H1 (cell line): ENCODE measurements around the gene SIX1. TPM values are rescaled to one million over a fixed set of nuclear protein-coding genes. Genes with fewer than 3 reads are reported as not detected.

Experiments used
- BCL11A ChIP-seq, 2 experiments: IDR thresholded peaks; one replicate each; pipeline ENCODE4 v1.6.1; 2011; ENCODE audit warnings: low read depth in 2 of 2, low read length in 2 of 2, mild to moderate bottlenecking in 2 of 2
- CHD1 ChIP-seq: IDR thresholded peaks from 2 replicates; pipeline ENCODE4 v1.6.1; 2012; ENCODE audit warnings: low read depth, low read length, improper control_type of control experiment
- CREB1 ChIP-seq: IDR thresholded peaks from 2 replicates; pipeline ENCODE4 v1.6.1; 2012; ENCODE audit warnings: inconsistent platforms
- GABPA ChIP-seq: IDR thresholded peaks from 2 replicates; pipeline ENCODE4 v1.6.1; 2011; ENCODE audit warnings: mild to moderate bottlenecking, low read length, moderate library complexity, borderline replicate concordance; ENCODE audit not compliant: insufficient read depth
- GTF2F1 ChIP-seq: IDR thresholded peaks from 2 replicates; pipeline ENCODE4 v1.6.1; 2012; ENCODE audit warnings: low read depth, low read length, improper control_type of control experiment, borderline replicate concordance
- JUND ChIP-seq: IDR thresholded peaks from 2 replicates; pipeline ENCODE4 v1.6.1; 2011; ENCODE audit warnings: mild to moderate bottlenecking, improper control_type of control experiment, low read length
- RBBP5 ChIP-seq: IDR thresholded peaks from 2 replicates; pipeline ENCODE4 v1.7.1; 2012; ENCODE audit warnings: low read depth, mild to moderate bottlenecking, inconsistent platforms, low read length, moderate library complexity, borderline replicate concordance
- SP1 ChIP-seq: IDR thresholded peaks from 2 replicates; pipeline ENCODE4 v1.6.1; 2011; ENCODE audit warnings: low read depth, low read length
- TEAD4 ChIP-seq: IDR thresholded peaks from 2 replicates; pipeline ENCODE4 v1.6.1; 2012; ENCODE audit warnings: low read depth, low read length, inconsistent platforms, mixed read lengths
- polyA plus RNA-seq, 7 experiments: library from polyadenylated mRNA; depleted of rRNA in 3 of 7; stranded (reverse) in 5 of 7; unstranded in 2 of 7; fragments of >200 nt in 5 of 7; fragments of 200-250 nt in 2 of 7; gene quantifications; 1 replicate in 5 of 7; 2 replicates in 1 of 7; 4 replicates in 1 of 7; pipeline versions ENCODE4 v1.2.1 to v1.2.3, GENCODE V29; 2011 to 2013; ENCODE audit warnings: missing spikeins in 2 of 7, mixed read lengths in 2 of 7
- total RNA-seq: library from RNA; stranded (reverse); fragmentation: NEBNext Ultra II Directional; extraction: Animal tissue kit (Norgen Biotek cat#: 25700); gene quantifications from 2 replicates; pipeline ENCODE4 v1.2.1, GENCODE V29; 2021
- TF ChIP-seq, protein P1 (sequence below): fragments of 300-600 bp; sonication (generic); IDR thresholded peaks from 2 replicates; pipeline ENCODE4 v1.7.1; 2012; ENCODE audit warnings: low read length, moderate library complexity, mild to moderate bottlenecking, inconsistent platforms; ENCODE audit not compliant: insufficient replicate concordance
- TF ChIP-seq, protein P2 (sequence below): IDR thresholded peaks from 2 replicates; pipeline ENCODE4 v1.6.1; 2011; ENCODE audit warnings: low read depth, mild to moderate bottlenecking, low read length; ENCODE audit not compliant: insufficient read depth

SIX1 gene
- total and polyA plus RNA-seq, 2 of the 8 experiments (the other 6 are each of a cell fraction or from before 2014, with no cell fraction given) = 0.03 to 0.69 TPM

DNA sequence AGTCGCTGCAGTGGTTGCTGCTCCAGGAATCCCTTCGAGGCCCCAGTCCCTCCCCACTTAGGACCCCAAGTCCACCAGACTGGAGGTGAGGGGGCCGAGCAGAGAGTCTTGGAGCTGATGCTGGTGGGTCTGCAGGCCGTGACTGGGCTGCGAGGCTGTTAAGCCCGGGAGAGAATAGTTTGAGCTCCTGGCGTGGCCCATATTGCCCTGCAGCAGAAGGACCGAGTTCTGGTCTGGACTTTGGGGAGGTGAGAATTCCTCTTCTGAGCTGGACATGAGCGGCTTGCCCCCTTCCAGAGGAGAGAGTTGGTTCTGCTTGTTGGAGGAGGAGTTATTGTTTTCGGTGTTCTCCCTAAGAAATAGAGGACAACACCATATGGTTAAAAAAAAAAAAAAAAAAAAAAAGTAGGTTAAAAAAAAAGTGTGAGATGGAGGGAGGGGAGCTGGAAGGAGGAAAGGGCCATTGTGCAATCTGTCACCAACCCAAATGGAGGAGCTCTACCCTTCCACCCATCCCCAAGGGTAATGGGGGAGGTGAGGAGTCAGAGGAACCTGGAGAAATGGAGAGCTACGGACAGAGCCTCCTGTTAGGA lies 3.0 kb downstream of the SIX1 start (continued):
- TF ChIP-seq, protein P1, sequence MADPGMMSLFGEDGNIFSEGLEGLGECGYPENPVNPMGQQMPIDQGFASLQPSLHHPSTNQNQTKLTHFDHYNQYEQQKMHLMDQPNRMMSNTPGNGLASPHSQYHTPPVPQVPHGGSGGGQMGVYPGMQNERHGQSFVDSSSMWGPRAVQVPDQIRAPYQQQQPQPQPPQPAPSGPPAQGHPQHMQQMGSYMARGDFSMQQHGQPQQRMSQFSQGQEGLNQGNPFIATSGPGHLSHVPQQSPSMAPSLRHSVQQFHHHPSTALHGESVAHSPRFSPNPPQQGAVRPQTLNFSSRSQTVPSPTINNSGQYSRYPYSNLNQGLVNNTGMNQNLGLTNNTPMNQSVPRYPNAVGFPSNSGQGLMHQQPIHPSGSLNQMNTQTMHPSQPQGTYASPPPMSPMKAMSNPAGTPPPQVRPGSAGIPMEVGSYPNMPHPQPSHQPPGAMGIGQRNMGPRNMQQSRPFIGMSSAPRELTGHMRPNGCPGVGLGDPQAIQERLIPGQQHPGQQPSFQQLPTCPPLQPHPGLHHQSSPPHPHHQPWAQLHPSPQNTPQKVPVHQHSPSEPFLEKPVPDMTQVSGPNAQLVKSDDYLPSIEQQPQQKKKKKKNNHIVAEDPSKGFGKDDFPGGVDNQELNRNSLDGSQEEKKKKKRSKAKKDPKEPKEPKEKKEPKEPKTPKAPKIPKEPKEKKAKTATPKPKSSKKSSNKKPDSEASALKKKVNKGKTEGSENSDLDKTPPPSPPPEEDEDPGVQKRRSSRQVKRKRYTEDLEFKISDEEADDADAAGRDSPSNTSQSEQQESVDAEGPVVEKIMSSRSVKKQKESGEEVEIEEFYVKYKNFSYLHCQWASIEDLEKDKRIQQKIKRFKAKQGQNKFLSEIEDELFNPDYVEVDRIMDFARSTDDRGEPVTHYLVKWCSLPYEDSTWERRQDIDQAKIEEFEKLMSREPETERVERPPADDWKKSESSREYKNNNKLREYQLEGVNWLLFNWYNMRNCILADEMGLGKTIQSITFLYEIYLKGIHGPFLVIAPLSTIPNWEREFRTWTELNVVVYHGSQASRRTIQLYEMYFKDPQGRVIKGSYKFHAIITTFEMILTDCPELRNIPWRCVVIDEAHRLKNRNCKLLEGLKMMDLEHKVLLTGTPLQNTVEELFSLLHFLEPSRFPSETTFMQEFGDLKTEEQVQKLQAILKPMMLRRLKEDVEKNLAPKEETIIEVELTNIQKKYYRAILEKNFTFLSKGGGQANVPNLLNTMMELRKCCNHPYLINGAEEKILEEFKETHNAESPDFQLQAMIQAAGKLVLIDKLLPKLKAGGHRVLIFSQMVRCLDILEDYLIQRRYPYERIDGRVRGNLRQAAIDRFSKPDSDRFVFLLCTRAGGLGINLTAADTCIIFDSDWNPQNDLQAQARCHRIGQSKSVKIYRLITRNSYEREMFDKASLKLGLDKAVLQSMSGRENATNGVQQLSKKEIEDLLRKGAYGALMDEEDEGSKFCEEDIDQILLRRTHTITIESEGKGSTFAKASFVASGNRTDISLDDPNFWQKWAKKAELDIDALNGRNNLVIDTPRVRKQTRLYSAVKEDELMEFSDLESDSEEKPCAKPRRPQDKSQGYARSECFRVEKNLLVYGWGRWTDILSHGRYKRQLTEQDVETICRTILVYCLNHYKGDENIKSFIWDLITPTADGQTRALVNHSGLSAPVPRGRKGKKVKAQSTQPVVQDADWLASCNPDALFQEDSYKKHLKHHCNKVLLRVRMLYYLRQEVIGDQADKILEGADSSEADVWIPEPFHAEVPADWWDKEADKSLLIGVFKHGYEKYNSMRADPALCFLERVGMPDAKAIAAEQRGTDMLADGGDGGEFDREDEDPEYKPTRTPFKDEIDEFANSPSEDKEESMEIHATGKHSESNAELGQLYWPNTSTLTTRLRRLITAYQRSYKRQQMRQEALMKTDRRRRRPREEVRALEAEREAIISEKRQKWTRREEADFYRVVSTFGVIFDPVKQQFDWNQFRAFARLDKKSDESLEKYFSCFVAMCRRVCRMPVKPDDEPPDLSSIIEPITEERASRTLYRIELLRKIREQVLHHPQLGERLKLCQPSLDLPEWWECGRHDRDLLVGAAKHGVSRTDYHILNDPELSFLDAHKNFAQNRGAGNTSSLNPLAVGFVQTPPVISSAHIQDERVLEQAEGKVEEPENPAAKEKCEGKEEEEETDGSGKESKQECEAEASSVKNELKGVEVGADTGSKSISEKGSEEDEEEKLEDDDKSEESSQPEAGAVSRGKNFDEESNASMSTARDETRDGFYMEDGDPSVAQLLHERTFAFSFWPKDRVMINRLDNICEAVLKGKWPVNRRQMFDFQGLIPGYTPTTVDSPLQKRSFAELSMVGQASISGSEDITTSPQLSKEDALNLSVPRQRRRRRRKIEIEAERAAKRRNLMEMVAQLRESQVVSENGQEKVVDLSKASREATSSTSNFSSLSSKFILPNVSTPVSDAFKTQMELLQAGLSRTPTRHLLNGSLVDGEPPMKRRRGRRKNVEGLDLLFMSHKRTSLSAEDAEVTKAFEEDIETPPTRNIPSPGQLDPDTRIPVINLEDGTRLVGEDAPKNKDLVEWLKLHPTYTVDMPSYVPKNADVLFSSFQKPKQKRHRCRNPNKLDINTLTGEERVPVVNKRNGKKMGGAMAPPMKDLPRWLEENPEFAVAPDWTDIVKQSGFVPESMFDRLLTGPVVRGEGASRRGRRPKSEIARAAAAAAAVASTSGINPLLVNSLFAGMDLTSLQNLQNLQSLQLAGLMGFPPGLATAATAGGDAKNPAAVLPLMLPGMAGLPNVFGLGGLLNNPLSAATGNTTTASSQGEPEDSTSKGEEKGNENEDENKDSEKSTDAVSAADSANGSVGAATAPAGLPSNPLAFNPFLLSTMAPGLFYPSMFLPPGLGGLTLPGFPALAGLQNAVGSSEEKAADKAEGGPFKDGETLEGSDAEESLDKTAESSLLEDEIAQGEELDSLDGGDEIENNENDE = no peak
- TF ChIP-seq CREB1 = no peak
- TF ChIP-seq GTF2F1 = no peak
- no peak for TF ChIP-seq GABPA
- TF ChIP-seq SP1 = peak; percentile 78
- no peak for TF ChIP-seq CHD1
- no peak for TF ChIP-seq TEAD4
- no peak for TF ChIP-seq RBBP5
- no peak for TF ChIP-seq JUND
- TF ChIP-seq BCL11A (IDR thresholded peaks at IDR 0.05; ENCODE audit: low read depth in 2 of 2, low read length in 2 of 2) = no peak
- TF ChIP-seq, protein P2, sequence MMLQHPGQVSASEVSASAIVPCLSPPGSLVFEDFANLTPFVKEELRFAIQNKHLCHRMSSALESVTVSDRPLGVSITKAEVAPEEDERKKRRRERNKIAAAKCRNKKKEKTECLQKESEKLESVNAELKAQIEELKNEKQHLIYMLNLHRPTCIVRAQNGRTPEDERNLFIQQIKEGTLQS = no peak
